Endothelial cell of umbilical vein (primary cell): ENCODE results near the gene AGO1. TPM values are rescaled to one million over a fixed set of nuclear protein-coding genes. Genes with fewer than 3 reads are reported as not detected.

Experiments
- BruUV-seq: library from RNA; stranded (reverse); fragments of 400-500 nt; replicated peaks from 2 replicates; lab custom pipeline; 2021; lab: Mats Ljungman, UMichigan
- CTCF ChIA-PET: fragments of 300-600, 350-600 bp; sonication (Branson Sonifier 250); formaldehyde crosslinking; loops from one replicate; lab custom pipeline; 2021; ENCODE audit warnings: antibody characterized with exemption, inconsistent platforms; lab: Charles Lee
- POLR2A ChIA-PET: fragments of 300-600, 350-600 bp; sonication (Branson Sonifier 250); formaldehyde crosslinking; loops from one replicate; lab custom pipeline; 2021; ENCODE audit warnings: antibody characterized with exemption, inconsistent platforms; lab: Charles Lee
- DNase-seq: peaks from one replicate; pipeline ENCODE4 v3.0.0-alpha.2; 2011; ENCODE audit warnings: low read depth, low spot score
- FAIRE-seq: peaks from 2 replicates; lab custom pipeline; 2011; peaks lifted over from hg19 to GRCh38; lab: Jason Lieb, UNC
- H2AFZ ChIP-seq: 2 replicates; pipeline ENCODE4 v1.6.0; 2012; ENCODE audit warnings: low read depth, low read length, control low read depth, inconsistent platforms
- H3K27ac ChIP-seq: 2 replicates; pipeline ENCODE4 v1.5.1; 2011; ENCODE audit warnings: low read depth, mild to moderate bottlenecking, control low read depth, low read length, moderate library complexity; ENCODE audit not compliant: insufficient read depth
- H3K27me3 ChIP-seq, 2 experiments: 2 replicates each; pipeline versions ENCODE4 v1.6.0 to v1.6.1; 2011; ENCODE audit warnings: low read length in 2 of 2, mixed read lengths in 1 of 2; ENCODE audit not compliant: control insufficient read depth in 2 of 2, insufficient read depth in 2 of 2
- H3K36me3 ChIP-seq, 2 experiments: 2 replicates in 1 of 2; 3 replicates in 1 of 2; pipeline ENCODE4 v1.5.1; 2011; ENCODE audit warnings: low read length in 2 of 2, mild to moderate bottlenecking in 1 of 2, moderate library complexity in 1 of 2; ENCODE audit not compliant: control insufficient read depth in 2 of 2, insufficient read depth in 2 of 2; ENCODE audit errors: extremely low read depth in 1 of 2
- H3K4me1 ChIP-seq: 3 replicates; pipeline ENCODE4 v1.5.1; 2011; ENCODE audit warnings: mild to moderate bottlenecking, low read length; ENCODE audit not compliant: control insufficient read depth, insufficient read depth; ENCODE audit errors: extremely low read depth
- H3K4me2 ChIP-seq: 2 replicates; pipeline ENCODE4 v1.6.1; 2011; ENCODE audit warnings: low read length, control low read depth, mixed read lengths; ENCODE audit not compliant: insufficient read depth
- H3K4me3 ChIP-seq, 3 experiments: fragments of 200-600 bp in 1 of 3; sonication (generic), shearing (Covaris generic) in 1 of 3; replicated peaks in 1 of 3; 2 replicates each; pipeline ENCODE4 v1.5.1; 2011 to 2016; ENCODE audit warnings: control low read depth in 3 of 3, low read length in 3 of 3, mild to moderate bottlenecking in 2 of 3, inconsistent platforms in 1 of 3, low read depth in 1 of 3, moderate library complexity in 1 of 3; ENCODE audit not compliant: insufficient read depth in 1 of 3
- H3K79me2 ChIP-seq: 2 replicates; pipeline ENCODE4 v1.6.0; 2012; ENCODE audit warnings: low read length, inconsistent platforms; ENCODE audit not compliant: control insufficient read depth, insufficient read depth
- H3K9ac ChIP-seq: replicated peaks from 2 replicates; pipeline ENCODE3; 2011; ENCODE audit warnings: low read length, control low read depth; ENCODE audit not compliant: insufficient read depth; ENCODE audit errors: extremely low read depth
- H3K9me1 ChIP-seq: replicated peaks from 3 replicates; pipeline ENCODE4 v1.6.0; 2011; ENCODE audit warnings: mild to moderate bottlenecking, low read length; ENCODE audit not compliant: control insufficient read depth, insufficient read depth; ENCODE audit errors: extremely low read depth
- H3K9me3 ChIP-seq: replicated peaks from 2 replicates; pipeline ENCODE4 v1.5.1; 2012; ENCODE audit warnings: low read length, inconsistent platforms; ENCODE audit not compliant: control insufficient read depth, insufficient read depth
- H4K20me1 ChIP-seq: replicated peaks from 2 replicates; pipeline ENCODE3; 2011; ENCODE audit warnings: mild to moderate bottlenecking, low read length; ENCODE audit not compliant: control insufficient read depth, insufficient read depth; ENCODE audit errors: extremely low read depth
- GATA2 ChIP-seq: IDR thresholded peaks from 2 replicates; pipeline ENCODE4 v1.7.0; 2011; ENCODE audit warnings: low read depth, mild to moderate bottlenecking, moderate library complexity, mixed read lengths, low read length; ENCODE audit not compliant: insufficient read length, insufficient read depth
- JUN ChIP-seq: IDR thresholded peaks from 2 replicates; pipeline ENCODE4 v1.6.1; 2011; ENCODE audit warnings: borderline replicate concordance, low read depth; ENCODE audit not compliant: insufficient read length, insufficient read depth
- POLR2A ChIP-seq: IDR thresholded peaks from 2 replicates; pipeline ENCODE4 v1.6.1; 2012; ENCODE audit warnings: low read depth, mild to moderate bottlenecking, control low read depth, low read length
- dilution Hi-C: fragments of 300-500 bp; cut with MboI; formaldehyde crosslinking; loops from one replicate; pipeline ENCODE4 v1.15.0; 2019; ENCODE audit warnings: low sequenced_read_pairs; ENCODE audit not compliant: extremely low pct_ligation_motif_present
- intact Hi-C: fragments of 100-400 bp; cut with micrococcal nuclease; formaldehyde crosslinking; loops from one replicate; pipeline ENCODE4 v1.10.0; 2022
- polyA plus RNA-seq, 4 experiments: library from polyadenylated mRNA; depleted of rRNA in 3 of 4; stranded (reverse) in 3 of 4; unstranded in 1 of 4; fragments of >200 nt; gene quantifications; 2 replicates each; pipeline versions ENCODE4 v1.2.1 to v1.2.3, GENCODE V29; 2011 to 2012; ENCODE audit warnings: missing spikeins in 1 of 4
- total RNA-seq: library from RNA; stranded (reverse); gene quantifications from 2 replicates; pipeline ENCODE4 v1.2.3, GENCODE V29; 2021
- TF ChIP-seq, protein P1 (sequence below), 2 donors: IDR thresholded peaks; 1 replicate in 1 of 2; 2 replicates in 1 of 2; pipeline ENCODE4 v1.5.1; 2011; ENCODE audit warnings: low read length in 2 of 2, mild to moderate bottlenecking in 2 of 2, moderate library complexity in 2 of 2, control low read depth in 1 of 2, inconsistent platforms in 1 of 2, low read depth in 1 of 2; ENCODE audit not compliant: insufficient read depth in 1 of 2; ENCODE audit errors: extremely low read depth in 1 of 2
- TF ChIP-seq, protein P2 (sequence below): IDR thresholded peaks from 2 replicates; pipeline ENCODE4 v1.6.1; 2011; ENCODE audit not compliant: insufficient read depth, insufficient read length

AGO1 gene
- total and polyA plus RNA-seq, 2 donors (not counting 3 experiments of a cell fraction or from before 2014, with no cell fraction given), result 10.8 to 31.0 TPM

DNA sequence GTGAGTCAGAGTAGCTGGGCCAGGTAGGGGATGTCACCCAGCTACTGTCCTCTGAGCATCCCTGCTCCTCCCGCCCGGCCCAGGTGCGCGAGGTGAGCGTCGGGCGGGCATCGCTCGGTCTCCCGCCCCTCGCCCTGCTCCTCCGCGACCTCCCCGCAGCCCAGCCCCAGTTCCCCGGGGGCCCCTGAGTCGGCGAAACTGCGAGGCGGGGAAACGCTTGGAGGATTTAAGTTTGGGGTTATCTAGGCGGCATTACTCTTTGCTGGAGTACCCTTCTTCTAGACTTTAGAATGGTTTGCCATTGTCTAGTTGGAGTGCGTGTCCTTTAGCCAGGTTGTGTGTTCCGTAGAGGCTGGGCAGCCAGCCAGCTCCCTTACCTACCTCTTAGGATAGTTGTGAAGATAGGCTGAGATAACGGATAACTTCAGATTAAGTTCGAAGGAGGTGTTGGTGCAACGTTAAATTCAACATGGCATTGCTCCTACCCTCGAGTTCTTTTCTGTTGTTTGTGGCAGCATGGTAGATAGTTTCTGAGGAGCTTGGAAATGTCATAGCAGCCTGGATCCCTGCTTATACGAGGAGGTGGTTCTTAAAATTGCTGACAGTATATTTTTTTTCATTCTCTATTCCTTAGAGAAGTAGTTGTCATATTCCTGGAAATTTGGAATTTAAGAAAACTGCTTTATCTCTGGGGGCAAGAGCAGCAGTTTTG, 48.6 kb downstream of the AGO1 start:
- intact Hi-C loops, result loop anchor here (1.0 to 2.0 kb wide), 2 partner anchors 77 to 157 kb away; partner anchors contain the start of gene ADPRS
- peak overlapping the region; percentile 53 for H2AFZ ChIP-seq
- peaks cover 47% of the 10 kb centered on the region for H3K79me2 ChIP-seq
- TSS peak; percentile 38 for BruUV-seq
- dilution Hi-C loops, result no loop called here
- POLR2A ChIA-PET, result no interaction called here
- TF ChIP-seq POLR2A (no peak), GATA2 (no peak), JUN (no peak)
- TF ChIP-seq, protein P1, sequence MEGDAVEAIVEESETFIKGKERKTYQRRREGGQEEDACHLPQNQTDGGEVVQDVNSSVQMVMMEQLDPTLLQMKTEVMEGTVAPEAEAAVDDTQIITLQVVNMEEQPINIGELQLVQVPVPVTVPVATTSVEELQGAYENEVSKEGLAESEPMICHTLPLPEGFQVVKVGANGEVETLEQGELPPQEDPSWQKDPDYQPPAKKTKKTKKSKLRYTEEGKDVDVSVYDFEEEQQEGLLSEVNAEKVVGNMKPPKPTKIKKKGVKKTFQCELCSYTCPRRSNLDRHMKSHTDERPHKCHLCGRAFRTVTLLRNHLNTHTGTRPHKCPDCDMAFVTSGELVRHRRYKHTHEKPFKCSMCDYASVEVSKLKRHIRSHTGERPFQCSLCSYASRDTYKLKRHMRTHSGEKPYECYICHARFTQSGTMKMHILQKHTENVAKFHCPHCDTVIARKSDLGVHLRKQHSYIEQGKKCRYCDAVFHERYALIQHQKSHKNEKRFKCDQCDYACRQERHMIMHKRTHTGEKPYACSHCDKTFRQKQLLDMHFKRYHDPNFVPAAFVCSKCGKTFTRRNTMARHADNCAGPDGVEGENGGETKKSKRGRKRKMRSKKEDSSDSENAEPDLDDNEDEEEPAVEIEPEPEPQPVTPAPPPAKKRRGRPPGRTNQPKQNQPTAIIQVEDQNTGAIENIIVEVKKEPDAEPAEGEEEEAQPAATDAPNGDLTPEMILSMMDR (IDR thresholded peaks at IDR 0.05; ENCODE audit: extremely low read depth in 1 of 2, insufficient read depth in 1 of 2, low read depth in 1 of 2, low read length in 2 of 2), result no peak
- TF ChIP-seq, protein P2, sequence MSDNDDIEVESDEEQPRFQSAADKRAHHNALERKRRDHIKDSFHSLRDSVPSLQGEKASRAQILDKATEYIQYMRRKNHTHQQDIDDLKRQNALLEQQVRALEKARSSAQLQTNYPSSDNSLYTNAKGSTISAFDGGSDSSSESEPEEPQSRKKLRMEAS, result no peak
- FAIRE-seq, result no peak
- no peaks in the 10 kb centered on the region for H3K27me3 ChIP-seq
- peak overlapping the region; percentile 82 to 95 (median 88) for H3K4me3 ChIP-seq
- CTCF ChIA-PET, result interaction anchor here (0.5 to 1.4 kb wide), 4 partner anchors 48 to 547 kb away, joined by 3 to 4 read pairs (median 3); partner anchors contain the start of gene AGO1
- DNase-seq, result peak; percentile 51
- peak overlapping the region; percentile 94 for H3K4me2 ChIP-seq
- peaks cover 16% of the 10 kb centered on the region for H3K4me1 ChIP-seq
- H3K9ac ChIP-seq, result peak overlapping the region; percentile 89
- no peaks in the 10 kb centered on the region for H3K36me3 ChIP-seq
- H3K9me1 ChIP-seq, result no peaks in the 10 kb centered on the region
- no peaks in the 10 kb centered on the region for H4K20me1 ChIP-seq
- no peaks in the 10 kb centered on the region for H3K9me3 ChIP-seq
- peak overlapping the region; percentile 83 for H3K27ac ChIP-seq
